Kidney glomerular epithelial cell (primary cell): ENCODE data around the gene PLAC8.
"Not testable (repeated sequence)": the region's sequence is repeated elsewhere in the genome, so short reads cannot be mapped to it uniquely, and the experiment has no call there.

Experiments used
- DNase-seq: peaks from one replicate; lab custom pipeline; 2025; lab: John Stamatoyannopoulos, UW

The PLAC8 gene

GRCh38 chr4:83112231-83112630 is 2.3 kb downstream of the PLAC8 start:
- DNase-seq: no peak

GRCh38 chr4:83111751-83112141 is 2.8 kb downstream of the PLAC8 start:
- DNase-seq: not testable (repeated sequence)

- DNase-seq: no peak
These were observed 3.4 kb downstream of the PLAC8 start for GRCh38 chr4:83110970-83111750.

- DNase-seq: peak; percentile 53
These were observed 4.1 kb downstream of the PLAC8 start for GRCh38 chr4:83110223-83110945.

GRCh38 chr4:83109480-83110222 is 4.9 kb downstream of the PLAC8 start:
- DNase-seq: peak; percentile 53

GRCh38 chr4:83108101-83108861 is 6.2 kb downstream of the PLAC8 start:
- DNase-seq: no peak

GRCh38 chr4:83107631-83108030 is 6.9 kb downstream of the PLAC8 start:
- DNase-seq: no peak

- no peak for DNase-seq
These were observed 9.5 kb downstream of the PLAC8 start for GRCh38 chr4:83104991-83105390.

GRCh38 chr4:83096397-83096796 is 18.1 kb downstream of the PLAC8 start:
- no peak for DNase-seq

- no peak for DNase-seq
These were observed 21.4 kb downstream of the PLAC8 start for GRCh38 chr4:83093060-83093640.

GRCh38 chr4:83089410-83090157 is 24.9 kb downstream of the PLAC8 start:
- no peak for DNase-seq

GRCh38 chr4:83084956-83085355 is 29.6 kb downstream of the PLAC8 start:
- peak; percentile 50 for DNase-seq

GRCh38 chr4:83083925-83084475 is 30.5 kb downstream of the PLAC8 start:
- no peak for DNase-seq

- DNase-seq: no peak
These were observed 31.8 kb downstream of the PLAC8 start for GRCh38 chr4:83082777-83083176.

- DNase-seq: no peak
These were observed 34.0 kb downstream of the PLAC8 start for GRCh38 chr4:83080561-83080960.

- DNase-seq: peak; percentile 53
These were observed 39.0 kb downstream of the PLAC8 start for GRCh38 chr4:83075311-83076095.

- not testable (repeated sequence) for DNase-seq
These were observed 39.7 kb downstream of the PLAC8 start for GRCh38 chr4:83074783-83075182.

GRCh38 chr4:83074086-83074704 is 40.3 kb downstream of the PLAC8 start:
- peak; percentile 71 for DNase-seq

GRCh38 chr4:83071116-83071515 is 43.4 kb downstream of the PLAC8 start:
- no peak for DNase-seq
